Osteocyte (in vitro differentiated cells): Measurements from ENCODE around the gene TMC3. TPM values are rescaled to one million over a fixed set of nuclear protein-coding genes. Genes with fewer than 3 reads are reported as not detected.

Source experiments
- DNase-seq: peaks from one replicate; pipeline ENCODE4 v3.0.0; 2021; ENCODE audit warnings: mixed read lengths; ENCODE audit not compliant: unreplicated experiment; ENCODE audit errors: extremely low spot score
- H3K27ac Mint-ChIP-seq: one replicate; pipeline ENCODE4 v1.8.0; 2021; ENCODE audit warnings: mild to moderate bottlenecking, mixed read lengths; ENCODE audit not compliant: unreplicated experiment
- H3K27me3 Mint-ChIP-seq: one replicate; pipeline ENCODE4 v1.8.0; 2021; ENCODE audit warnings: mixed read lengths; ENCODE audit not compliant: unreplicated experiment
- H3K36me3 Mint-ChIP-seq: one replicate; pipeline ENCODE4 v1.8.0; 2021; ENCODE audit warnings: mixed read lengths; ENCODE audit not compliant: unreplicated experiment
- H3K4me1 Mint-ChIP-seq: one replicate; pipeline ENCODE4 v1.8.0; 2021; ENCODE audit warnings: mixed read lengths; ENCODE audit not compliant: unreplicated experiment
- H3K4me3 Mint-ChIP-seq: one replicate; pipeline ENCODE4 v1.8.0; 2021; ENCODE audit warnings: mild to moderate bottlenecking, moderate library complexity, mixed read lengths; ENCODE audit not compliant: unreplicated experiment
- H3K9me3 Mint-ChIP-seq: one replicate; pipeline ENCODE4 v1.8.0; 2021; ENCODE audit warnings: mixed read lengths; ENCODE audit not compliant: unreplicated experiment
- CTCF ChIP-seq: fragments of 200-600 bp; sonication (generic); IDR thresholded peaks from 2 replicates; pipeline ENCODE4 v1.5.0; 2021; ENCODE audit warnings: antibody characterized with exemption, mild to moderate bottlenecking, moderate library complexity
- total RNA-seq: library from RNA; stranded (reverse); gene quantifications from 2 replicates; pipeline ENCODE4 v1.2.1, GENCODE V29; 2021

The TMC3 gene
- total RNA-seq, 1 donor from 2014 or later = not detected

GRCh38 chr15:81391657-81392056, 17.6 kb upstream of the TMC3 start:
- H3K4me1 Mint-ChIP-seq = no peaks in the 10 kb centered on the region
- no peak for TF ChIP-seq CTCF
- H3K27ac Mint-ChIP-seq = no peak overlapping the region
- DNase-seq = no peak
- no peak overlapping the region for H3K4me3 Mint-ChIP-seq
- no peaks in the 10 kb centered on the region for H3K36me3 Mint-ChIP-seq
- H3K27me3 Mint-ChIP-seq = peaks cover 33% of the 10 kb centered on the region
- H3K9me3 Mint-ChIP-seq = no peaks in the 10 kb centered on the region

- Mint-ChIP-seq H3K27me3 (peaks cover 15% of the 10 kb centered on the region), H3K27ac (no peak overlapping the region), H3K4me1 (no peaks in the 10 kb centered on the region), H3K9me3 (peaks cover 4% of the 10 kb centered on the region), H3K36me3 (no peaks in the 10 kb centered on the region), H3K4me3 (no peak overlapping the region)
- TF ChIP-seq CTCF = no peak
- DNase-seq = no peak
Observed at GRCh38 chr15:81388436-81388770, 14.4 kb upstream of the TMC3 start.

GRCh38 chr15:81387621-81388435, 13.8 kb upstream of the TMC3 start:
- no peaks in the 10 kb centered on the region for H3K4me1 Mint-ChIP-seq
- peaks cover 16% of the 10 kb centered on the region for H3K27me3 Mint-ChIP-seq
- peaks cover 4% of the 10 kb centered on the region for H3K9me3 Mint-ChIP-seq
- H3K4me3 Mint-ChIP-seq = no peak overlapping the region
- no peak overlapping the region for H3K27ac Mint-ChIP-seq
- no peak for TF ChIP-seq CTCF
- no peaks in the 10 kb centered on the region for H3K36me3 Mint-ChIP-seq
- no peak for DNase-seq

GRCh38 chr15:81386947-81387346, 12.9 kb upstream of the TMC3 start:
- H3K4me3 Mint-ChIP-seq = no peak overlapping the region
- peaks cover 22% of the 10 kb centered on the region for H3K27me3 Mint-ChIP-seq
- peaks cover 4% of the 10 kb centered on the region for H3K9me3 Mint-ChIP-seq
- H3K4me1 Mint-ChIP-seq = no peaks in the 10 kb centered on the region
- H3K27ac Mint-ChIP-seq = no peak overlapping the region
- DNase-seq = no peak
- no peaks in the 10 kb centered on the region for H3K36me3 Mint-ChIP-seq
- no peak for TF ChIP-seq CTCF

GRCh38 chr15:81385721-81386076, 11.7 kb upstream of the TMC3 start:
- DNase-seq = no peak
- Mint-ChIP-seq H3K4me3 (no peak overlapping the region), H3K36me3 (no peaks in the 10 kb centered on the region), H3K9me3 (peaks cover 4% of the 10 kb centered on the region), H3K27ac (no peak overlapping the region), H3K27me3 (peaks cover 31% of the 10 kb centered on the region), H3K4me1 (no peaks in the 10 kb centered on the region)
- no peak for TF ChIP-seq CTCF
